Fibroblast of lung (primary cell): ENCODE results near the gene APC2. TPM values are rescaled to one million over a fixed set of nuclear protein-coding genes. Genes with fewer than 3 reads are reported as not detected.

Source experiments
- DNase-seq, 2 donors: peaks; one replicate each; pipeline versions ENCODE4 v3.0.0 to v3.0.0-alpha.2; 2010; ENCODE audit warnings: low read depth in 2 of 2
- H2AFZ ChIP-seq: 2 replicates; pipeline ENCODE4 v1.5.1; 2012; ENCODE audit warnings: low read length, control low read depth, inconsistent platforms
- H3K27ac ChIP-seq: 2 replicates; pipeline ENCODE4 v1.5.1; 2011; ENCODE audit warnings: low read length, control low read depth; ENCODE audit not compliant: insufficient read depth
- H3K27me3 ChIP-seq: 2 replicates; pipeline ENCODE4 v1.5.1; 2011; ENCODE audit warnings: mild to moderate bottlenecking, low read length; ENCODE audit not compliant: control insufficient read depth, insufficient read depth
- H3K36me3 ChIP-seq: 2 replicates; pipeline ENCODE4 v1.5.1; 2011; ENCODE audit warnings: low read length; ENCODE audit not compliant: control insufficient read depth, insufficient read depth
- H3K4me1 ChIP-seq: 2 replicates; pipeline ENCODE4 v1.5.1; 2011; ENCODE audit warnings: low read length; ENCODE audit not compliant: control insufficient read depth, insufficient read depth; ENCODE audit errors: extremely low read depth
- H3K4me2 ChIP-seq: 2 replicates; pipeline ENCODE4 v1.5.1; 2011; ENCODE audit warnings: low read length, control low read depth; ENCODE audit not compliant: insufficient read depth; ENCODE audit errors: extremely low read depth
- H3K4me3 ChIP-seq, 4 experiments: fragments of 200-600 bp in 1 of 4; sonication (generic) in 1 of 4; replicated peaks in 1 of 4; 2 replicates each; pipeline ENCODE4 v1.5.1; 2011 to 2016; ENCODE audit warnings: low read length in 4 of 4, low read depth in 3 of 4, mild to moderate bottlenecking in 3 of 4, control low read depth in 2 of 4, inconsistent platforms in 1 of 4, mixed read lengths in 1 of 4; ENCODE audit not compliant: insufficient read depth in 1 of 4; ENCODE audit errors: control extremely low read depth in 1 of 4
- H3K79me2 ChIP-seq: 2 replicates; pipeline ENCODE4 v1.5.1; 2012; ENCODE audit warnings: mild to moderate bottlenecking, low read length, inconsistent platforms; ENCODE audit not compliant: control insufficient read depth, insufficient read depth
- H3K9ac ChIP-seq: 2 replicates; pipeline ENCODE4 v1.5.1; 2011; ENCODE audit warnings: mild to moderate bottlenecking, low read length, control low read depth; ENCODE audit not compliant: insufficient read depth
- H3K9me3 ChIP-seq: 2 replicates; pipeline ENCODE4 v1.5.1; 2012; ENCODE audit warnings: low read depth, low read length; ENCODE audit not compliant: control insufficient read depth, insufficient read depth
- H4K20me1 ChIP-seq: 2 replicates; pipeline ENCODE4 v1.5.1; 2011; ENCODE audit warnings: low read length; ENCODE audit not compliant: control insufficient read depth, insufficient read depth; ENCODE audit errors: extremely low read depth
- EZH2 ChIP-seq: IDR thresholded peaks from 2 replicates; pipeline ENCODE4 v1.5.1; 2012; ENCODE audit warnings: low read length, control low read depth, mild to moderate bottlenecking; ENCODE audit errors: missing control alignments
- polyA plus RNA-seq, 2 donors: library from polyadenylated mRNA; depleted of rRNA in 1 of 2; stranded (reverse) in 1 of 2; unstranded in 1 of 2; fragments of >200 nt; gene quantifications; 2 replicates each; pipeline ENCODE4 v1.2.1, GENCODE V29; 2011 to 2012; ENCODE audit warnings: missing spikeins in 1 of 2
- total RNA-seq: library from RNA; depleted of rRNA; stranded (reverse); fragments of >200 nt; gene quantifications from 2 replicates; pipeline ENCODE4 v1.2.1, GENCODE V29; 2014
- TF ChIP-seq, protein P1 (sequence below), 2 donors: IDR thresholded peaks in 1 of 2; conservative IDR thresholded peaks in 1 of 2; 1 replicate in 1 of 2; 2 replicates in 1 of 2; pipeline ENCODE4 v1.5.1; 2011 to 2012; ENCODE audit warnings: low read length in 2 of 2, control low read depth in 1 of 2, inconsistent platforms in 1 of 2, low read depth in 1 of 2, mild to moderate bottlenecking in 1 of 2

The APC2 gene
- total and polyA plus RNA-seq, 2 donors (not counting 1 experiment from before 2014, with no cell fraction given) = 0.01 to 0.50 TPM

DNA sequence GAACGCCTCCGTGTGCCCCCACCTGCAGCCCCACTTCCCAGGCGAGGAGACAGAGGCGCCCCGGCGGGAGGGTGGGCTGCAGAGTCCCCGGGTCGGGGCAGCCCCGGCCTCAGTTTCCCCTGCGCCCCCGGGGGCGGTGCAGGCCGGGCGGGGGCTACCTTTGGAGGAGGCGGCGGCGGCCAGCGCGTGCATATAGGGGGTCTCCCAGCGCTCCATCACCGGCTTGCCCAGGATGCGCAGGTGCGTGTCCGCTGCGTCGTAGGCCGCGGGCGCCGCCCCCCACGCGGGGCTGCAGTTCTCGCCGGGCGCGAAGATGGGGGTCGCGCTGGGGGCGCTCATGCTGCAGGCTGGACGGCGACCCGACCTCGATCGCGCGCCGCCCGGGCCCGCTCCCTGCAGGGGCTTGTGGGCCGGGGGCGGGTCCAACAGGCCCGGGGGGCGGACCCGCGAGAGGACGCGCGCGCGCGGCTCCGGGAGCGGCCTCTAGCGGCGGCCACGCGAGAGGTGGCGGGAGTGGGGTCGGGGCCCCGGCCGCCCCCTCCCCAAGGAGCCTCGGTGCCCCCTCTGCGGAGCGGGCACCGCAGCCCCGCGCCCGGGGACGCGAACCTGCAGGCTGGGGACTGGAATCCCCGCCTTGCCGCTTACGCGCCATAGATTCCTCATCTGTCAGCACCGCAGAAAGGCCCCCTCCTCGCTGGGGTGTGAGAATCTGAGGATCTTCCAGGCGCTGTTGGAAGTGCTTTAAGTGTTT is 48.6 kb upstream of the APC2 start, which contains the start of gene GAMT:
GAMT (minus strand) TSS at position 405 of the 751 bp plus-strand sequence; CDS start at position 339, 66 bp downstream.
- Histone ChIP-seq H3K4me2 (peak within 1 kb of the TSS; percentile 83), H3K36me3 (no peaks in the 10 kb centered on the region), H4K20me1 (no peaks in the 10 kb centered on the region), H3K9ac (peak within 1 kb of the TSS; percentile 49), H3K79me2 (no peaks in the 10 kb centered on the region), H2AFZ (no peak within 1 kb of the TSS), H3K4me1 (no peaks in the 10 kb centered on the region), H3K27me3 (no peaks in the 10 kb centered on the region), H3K27ac (no peak within 1 kb of the TSS), H3K4me3 (peak within 1 kb of the TSS; percentile 22 to 77 (median 54)), H3K9me3 (no peaks in the 10 kb centered on the region)
- TF ChIP-seq EZH2 = no peak
- TF ChIP-seq, protein P1, sequence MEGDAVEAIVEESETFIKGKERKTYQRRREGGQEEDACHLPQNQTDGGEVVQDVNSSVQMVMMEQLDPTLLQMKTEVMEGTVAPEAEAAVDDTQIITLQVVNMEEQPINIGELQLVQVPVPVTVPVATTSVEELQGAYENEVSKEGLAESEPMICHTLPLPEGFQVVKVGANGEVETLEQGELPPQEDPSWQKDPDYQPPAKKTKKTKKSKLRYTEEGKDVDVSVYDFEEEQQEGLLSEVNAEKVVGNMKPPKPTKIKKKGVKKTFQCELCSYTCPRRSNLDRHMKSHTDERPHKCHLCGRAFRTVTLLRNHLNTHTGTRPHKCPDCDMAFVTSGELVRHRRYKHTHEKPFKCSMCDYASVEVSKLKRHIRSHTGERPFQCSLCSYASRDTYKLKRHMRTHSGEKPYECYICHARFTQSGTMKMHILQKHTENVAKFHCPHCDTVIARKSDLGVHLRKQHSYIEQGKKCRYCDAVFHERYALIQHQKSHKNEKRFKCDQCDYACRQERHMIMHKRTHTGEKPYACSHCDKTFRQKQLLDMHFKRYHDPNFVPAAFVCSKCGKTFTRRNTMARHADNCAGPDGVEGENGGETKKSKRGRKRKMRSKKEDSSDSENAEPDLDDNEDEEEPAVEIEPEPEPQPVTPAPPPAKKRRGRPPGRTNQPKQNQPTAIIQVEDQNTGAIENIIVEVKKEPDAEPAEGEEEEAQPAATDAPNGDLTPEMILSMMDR (conservative IDR thresholded peaks at IDR 0.05 in 1 of 2, IDR thresholded peaks at IDR 0.05 in 1 of 2; ENCODE audit: low read depth in 1 of 2, low read length in 2 of 2) = no peak
- peak in 1 of 2 donors; percentile 37 for DNase-seq

DNA sequence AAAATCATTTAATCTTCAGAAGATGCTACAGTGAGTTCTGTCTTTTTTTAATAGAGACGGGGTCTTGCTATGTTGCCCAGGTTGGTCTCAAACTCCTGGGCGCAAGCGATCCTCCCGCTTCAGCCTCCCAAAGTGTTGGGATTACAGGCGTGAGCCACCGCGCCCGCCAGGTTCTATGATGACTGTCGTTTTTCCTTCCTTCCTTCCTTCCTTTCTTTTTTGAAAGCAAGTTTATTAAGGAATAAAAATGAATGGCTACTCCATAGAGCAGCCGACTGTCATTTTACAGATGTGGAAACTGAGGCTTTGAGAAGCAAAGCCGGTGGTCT is 48.1 kb upstream of the APC2 start:
- no peak overlapping the region for H3K9ac ChIP-seq
- TF ChIP-seq EZH2 = no peak
- TF ChIP-seq, protein P1 (conservative IDR thresholded peaks at IDR 0.05 in 1 of 2, IDR thresholded peaks at IDR 0.05 in 1 of 2; ENCODE audit: low read depth in 1 of 2, low read length in 2 of 2) = no peak
- H3K27ac ChIP-seq = no peak overlapping the region
- H3K9me3 ChIP-seq = no peaks in the 10 kb centered on the region
- H2AFZ ChIP-seq = no peak overlapping the region
- H3K36me3 ChIP-seq = no peaks in the 10 kb centered on the region
- no peaks in the 10 kb centered on the region for H3K79me2 ChIP-seq
- H3K27me3 ChIP-seq = no peaks in the 10 kb centered on the region
- H4K20me1 ChIP-seq = no peaks in the 10 kb centered on the region
- peak overlapping the region; percentile 17 for H3K4me2 ChIP-seq
- no peaks in the 10 kb centered on the region for H3K4me1 ChIP-seq
- no peak for DNase-seq
- H3K4me3 ChIP-seq = peak overlapping the region in 2 of 4 experiments; percentile 38 to 77

DNA sequence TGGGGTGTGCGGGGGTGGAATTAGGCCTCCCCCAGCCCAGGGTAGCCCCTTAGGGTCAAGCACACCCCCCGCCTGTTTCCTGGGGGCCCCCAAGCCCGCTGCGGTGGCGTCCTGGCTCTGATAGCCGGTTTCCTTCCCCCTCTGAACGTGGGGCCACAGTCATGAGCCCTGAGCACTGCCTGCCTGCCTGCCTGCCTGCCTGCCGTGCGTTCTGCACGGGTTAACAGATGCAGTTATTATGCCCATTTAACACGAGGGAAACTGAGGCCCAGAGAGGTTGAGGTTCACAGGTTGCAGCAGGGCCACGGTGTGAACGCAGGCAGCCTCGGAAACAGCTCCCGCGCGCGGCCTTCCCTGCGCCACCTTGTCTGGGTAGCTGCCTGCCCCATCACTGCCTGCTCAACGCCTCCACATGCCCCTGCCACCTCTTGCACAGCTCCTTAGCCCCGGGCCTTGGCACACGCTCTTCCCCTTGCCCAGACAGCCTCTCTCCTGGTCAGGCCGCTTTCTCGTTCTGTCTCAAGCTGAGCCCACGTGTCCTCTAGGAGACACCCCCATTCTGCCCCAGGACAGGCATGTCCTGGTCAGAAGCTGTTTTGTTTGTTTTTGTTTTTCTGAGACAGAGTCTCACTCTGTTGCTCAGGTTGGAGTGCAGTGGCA is 47.4 kb upstream of the APC2 start:
- DNase-seq = no peak
- H3K9ac ChIP-seq = no peak overlapping the region

More for the DNA sequence above, 47.4 kb upstream of the APC2 start:
- peak overlapping the region in 1 of 4 experiments; percentile 11 for H3K4me3 ChIP-seq
- no peaks in the 10 kb centered on the region for H4K20me1 ChIP-seq
- no peaks in the 10 kb centered on the region for H3K4me1 ChIP-seq
- H3K4me2 ChIP-seq = no peak overlapping the region
- H3K9me3 ChIP-seq = no peaks in the 10 kb centered on the region
- H3K36me3 ChIP-seq = no peaks in the 10 kb centered on the region
- H3K27ac ChIP-seq = no peak overlapping the region
- H3K79me2 ChIP-seq = no peaks in the 10 kb centered on the region
- H2AFZ ChIP-seq = peak overlapping the region; percentile 35
- no peaks in the 10 kb centered on the region for H3K27me3 ChIP-seq
- TF ChIP-seq, protein P1 (conservative IDR thresholded peaks at IDR 0.05 in 1 of 2, IDR thresholded peaks at IDR 0.05 in 1 of 2; ENCODE audit: low read depth in 1 of 2, low read length in 2 of 2) = no peak
- no peak for TF ChIP-seq EZH2
